ENCODE data around the gene PRAMEF10. TPM values are rescaled to one million over a fixed set of nuclear protein-coding genes. Genes with fewer than 3 reads are reported as not detected.
A peak's percentile ranks its signal among the peaks of the same experiment; 100 is the strongest.
"Not testable (repeated sequence)": the region's sequence is repeated elsewhere in the genome, so short reads cannot be mapped to it uniquely, and the experiment has no call there.

Gene PRAMEF10, protein sequence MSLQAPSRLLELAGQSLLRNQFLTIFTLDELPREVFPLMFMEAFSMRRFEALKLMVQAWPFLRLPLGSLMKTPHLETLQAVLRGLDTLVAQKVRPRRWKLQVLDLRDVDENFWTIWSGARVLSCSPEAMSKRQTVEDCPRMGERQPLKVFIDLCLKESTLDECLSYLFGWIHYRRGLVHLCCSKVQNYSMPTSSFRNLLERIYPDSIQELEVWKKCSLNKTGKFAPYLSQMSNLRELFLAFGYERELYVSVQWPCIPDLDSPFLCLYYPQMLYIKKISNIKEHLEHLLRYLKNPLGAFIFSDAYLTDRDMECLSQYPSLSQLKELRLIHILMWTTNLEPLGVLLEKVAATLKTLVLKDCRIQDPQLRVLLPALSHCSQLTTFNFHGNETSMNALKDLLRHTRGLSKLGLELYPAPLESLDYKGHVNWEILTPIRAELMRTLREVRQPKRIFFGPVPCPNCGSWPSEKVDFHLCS
- total RNA-seq (2021; ENCODE audit: unreplicated experiment) = not detected
- not detected for polyA plus RNA-seq (2012; ENCODE audit: insufficient read length)
- Bru-seq, nascent RNA = not detected
- BruChase-seq, experiment 1, labeled RNA remaining after a 2-hour chase = not detected
- not detected for BruChase-seq, experiment 2, labeled RNA remaining after a 6-hour chase
- long read RNA-seq = 0 reads

DNA sequence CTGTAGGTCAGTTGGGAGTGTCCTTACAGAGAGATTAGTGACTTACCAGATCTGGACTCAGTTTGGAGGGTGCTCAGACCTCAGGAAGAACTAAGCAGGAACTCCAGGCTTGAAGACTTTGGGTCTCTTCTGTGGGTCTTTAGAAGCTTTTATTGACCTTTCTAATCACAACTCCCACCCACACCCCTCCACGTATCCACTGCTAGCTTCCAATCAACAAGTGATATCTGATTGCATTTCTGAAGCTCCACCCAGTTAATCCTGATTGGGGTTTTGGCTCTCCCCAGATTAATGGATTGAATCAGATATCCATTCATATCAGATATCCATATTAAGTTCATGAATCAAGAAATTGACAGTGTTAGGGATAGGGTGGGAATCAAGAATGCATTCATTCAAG lies at the start of gene PRAMEF10:
Gene PRAMEF10 (minus strand): TSS at position 101 of the 400 bp plus-strand sequence. CDS start 2,423 bp downstream, outside the sequence.
- H3K4me1 ChIP-seq (ENCODE audit: control insufficient read depth, insufficient read depth, low read length); H3K9me3 ChIP-seq (ENCODE audit: control insufficient read depth, insufficient read depth, low read depth, low read length); CTCF ChIA-PET; H3K27ac ChIP-seq (ENCODE audit: low read length); intact Hi-C loops (cut with micrococcal nuclease; ENCODE audit: unreplicated experiment); H3K27me3 ChIP-seq (ENCODE audit: control insufficient read depth, insufficient read depth, low read length); H3K4me3 ChIP-seq (ENCODE audit: low read depth in 2 of 2, low read length in 2 of 2); in situ Hi-C loops (cut with HindIII; ENCODE audit: low pct_unique_long_range_greater_than_20kb, low sequenced_read_pairs); H3K36me3 ChIP-seq (ENCODE audit: control insufficient read depth, insufficient read depth, low read length); DNase-seq (ENCODE audit: low read depth, low spot score); ATAC-seq; BruUV-seq (replicated peaks); POLR2A ChIA-PET: not testable (repeated sequence)

DNA sequence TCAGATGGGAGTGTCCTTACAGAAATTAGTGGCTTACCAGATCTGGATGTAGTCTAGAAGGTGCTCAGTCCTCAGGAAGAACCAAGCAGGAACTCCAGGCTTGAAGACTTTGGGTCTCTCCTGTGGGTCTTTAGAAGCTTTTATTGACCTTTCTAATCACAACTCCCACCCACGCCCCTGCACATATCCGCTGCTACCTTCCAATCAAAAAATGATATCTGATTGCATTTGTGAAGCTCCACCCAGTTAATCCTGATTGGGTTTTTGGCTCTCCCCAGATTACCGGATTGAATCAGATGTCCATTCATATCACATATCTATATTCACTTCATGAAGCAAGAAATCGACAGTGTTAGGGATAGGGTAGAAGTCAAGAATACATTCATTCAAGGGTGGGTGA lies 49.4 kb upstream of the PRAMEF10 start, which contains the start of gene PRAMEF6:
Gene PRAMEF6 (minus strand): TSS at position 101 of the 400 bp plus-strand sequence. CDS start 5,062 bp downstream, outside the sequence.
- BruUV-seq (replicated peaks); H3K4me1 ChIP-seq (ENCODE audit: control insufficient read depth, insufficient read depth, low read length); DNase-seq (ENCODE audit: low read depth, low spot score); H3K27me3 ChIP-seq (ENCODE audit: control insufficient read depth, insufficient read depth, low read length); H3K27ac ChIP-seq (ENCODE audit: low read length); POLR2A ChIA-PET; H3K9me3 ChIP-seq (ENCODE audit: control insufficient read depth, insufficient read depth, low read depth, low read length); H3K36me3 ChIP-seq (ENCODE audit: control insufficient read depth, insufficient read depth, low read length); ATAC-seq; H3K4me3 ChIP-seq (ENCODE audit: low read depth in 2 of 2, low read length in 2 of 2); CTCF ChIA-PET; in situ Hi-C loops (cut with HindIII; ENCODE audit: low pct_unique_long_range_greater_than_20kb, low sequenced_read_pairs); intact Hi-C loops (cut with micrococcal nuclease; ENCODE audit: unreplicated experiment): not testable (repeated sequence)

DNA sequence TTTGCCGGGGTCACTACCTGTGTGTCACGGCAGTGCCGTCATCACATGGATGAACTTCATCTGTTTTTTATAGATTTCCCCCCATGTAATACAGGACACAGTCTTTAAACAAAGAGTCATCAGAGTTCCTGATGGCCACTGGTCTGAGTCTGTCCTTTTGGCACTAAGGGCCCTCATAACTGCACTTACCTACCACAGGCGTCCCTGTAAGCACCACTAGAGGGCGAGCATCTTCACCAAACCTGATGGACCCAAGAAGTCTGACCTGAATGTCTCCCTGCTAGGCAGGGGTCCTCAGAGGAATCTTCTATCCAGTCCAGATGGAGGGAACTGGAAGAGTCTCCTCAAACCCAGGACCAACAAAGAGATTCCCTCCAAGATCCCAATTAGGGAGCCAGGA lies 26.3 kb upstream of the PRAMEF10 start:
- H3K27me3 ChIP-seq (ENCODE audit: control insufficient read depth, insufficient read depth, low read length); H3K9me3 ChIP-seq (ENCODE audit: control insufficient read depth, insufficient read depth, low read depth, low read length); intact Hi-C loops (cut with micrococcal nuclease; ENCODE audit: unreplicated experiment); in situ Hi-C loops (cut with HindIII; ENCODE audit: low pct_unique_long_range_greater_than_20kb, low sequenced_read_pairs); BruUV-seq (replicated peaks); POLR2A ChIA-PET; H3K4me1 ChIP-seq (ENCODE audit: control insufficient read depth, insufficient read depth, low read length); DNase-seq (ENCODE audit: low read depth, low spot score); H3K36me3 ChIP-seq (ENCODE audit: control insufficient read depth, insufficient read depth, low read length); H3K27ac ChIP-seq (ENCODE audit: low read length); CTCF ChIA-PET; H3K4me3 ChIP-seq (ENCODE audit: low read depth in 2 of 2, low read length in 2 of 2): not testable (repeated sequence)
- peak; percentile 69; the same call in 1 of the 2 replicates for ATAC-seq

DNA sequence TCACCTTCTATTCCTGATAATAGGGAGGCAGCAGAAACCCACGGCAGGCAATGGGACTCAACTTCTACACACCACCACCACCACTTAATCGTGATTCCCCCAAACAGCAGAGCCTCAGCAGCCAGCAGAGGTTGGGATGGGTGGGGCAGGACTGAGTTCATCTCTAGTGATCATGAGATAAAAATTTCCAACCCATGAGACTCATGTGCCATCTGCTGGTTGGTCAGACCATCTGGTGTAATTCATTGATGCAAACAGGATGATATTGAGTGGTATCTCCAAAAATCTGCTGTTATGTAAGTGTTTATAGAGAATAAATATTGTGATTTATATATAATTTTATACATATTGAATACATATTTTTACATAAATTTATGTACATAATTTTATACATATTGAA lies 23.7 kb upstream of the PRAMEF10 start:
- POLR2A ChIA-PET; intact Hi-C loops (cut with micrococcal nuclease; ENCODE audit: unreplicated experiment); DNase-seq (ENCODE audit: low read depth, low spot score); CTCF ChIA-PET; H3K9me3 ChIP-seq (ENCODE audit: control insufficient read depth, insufficient read depth, low read depth, low read length); ATAC-seq; BruUV-seq (replicated peaks); in situ Hi-C loops (cut with HindIII; ENCODE audit: low pct_unique_long_range_greater_than_20kb, low sequenced_read_pairs); H3K4me1 ChIP-seq (ENCODE audit: control insufficient read depth, insufficient read depth, low read length); H3K4me3 ChIP-seq (ENCODE audit: low read depth in 2 of 2, low read length in 2 of 2); H3K27me3 ChIP-seq (ENCODE audit: control insufficient read depth, insufficient read depth, low read length); H3K36me3 ChIP-seq (ENCODE audit: control insufficient read depth, insufficient read depth, low read length); H3K27ac ChIP-seq (ENCODE audit: low read length): not testable (repeated sequence)
- TF ChIP-seq, protein P1, sequence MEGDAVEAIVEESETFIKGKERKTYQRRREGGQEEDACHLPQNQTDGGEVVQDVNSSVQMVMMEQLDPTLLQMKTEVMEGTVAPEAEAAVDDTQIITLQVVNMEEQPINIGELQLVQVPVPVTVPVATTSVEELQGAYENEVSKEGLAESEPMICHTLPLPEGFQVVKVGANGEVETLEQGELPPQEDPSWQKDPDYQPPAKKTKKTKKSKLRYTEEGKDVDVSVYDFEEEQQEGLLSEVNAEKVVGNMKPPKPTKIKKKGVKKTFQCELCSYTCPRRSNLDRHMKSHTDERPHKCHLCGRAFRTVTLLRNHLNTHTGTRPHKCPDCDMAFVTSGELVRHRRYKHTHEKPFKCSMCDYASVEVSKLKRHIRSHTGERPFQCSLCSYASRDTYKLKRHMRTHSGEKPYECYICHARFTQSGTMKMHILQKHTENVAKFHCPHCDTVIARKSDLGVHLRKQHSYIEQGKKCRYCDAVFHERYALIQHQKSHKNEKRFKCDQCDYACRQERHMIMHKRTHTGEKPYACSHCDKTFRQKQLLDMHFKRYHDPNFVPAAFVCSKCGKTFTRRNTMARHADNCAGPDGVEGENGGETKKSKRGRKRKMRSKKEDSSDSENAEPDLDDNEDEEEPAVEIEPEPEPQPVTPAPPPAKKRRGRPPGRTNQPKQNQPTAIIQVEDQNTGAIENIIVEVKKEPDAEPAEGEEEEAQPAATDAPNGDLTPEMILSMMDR (IDR thresholded peaks at IDR 0.05) = peak; percentile 7; the same call in 1 of the 2 replicates

DNA sequence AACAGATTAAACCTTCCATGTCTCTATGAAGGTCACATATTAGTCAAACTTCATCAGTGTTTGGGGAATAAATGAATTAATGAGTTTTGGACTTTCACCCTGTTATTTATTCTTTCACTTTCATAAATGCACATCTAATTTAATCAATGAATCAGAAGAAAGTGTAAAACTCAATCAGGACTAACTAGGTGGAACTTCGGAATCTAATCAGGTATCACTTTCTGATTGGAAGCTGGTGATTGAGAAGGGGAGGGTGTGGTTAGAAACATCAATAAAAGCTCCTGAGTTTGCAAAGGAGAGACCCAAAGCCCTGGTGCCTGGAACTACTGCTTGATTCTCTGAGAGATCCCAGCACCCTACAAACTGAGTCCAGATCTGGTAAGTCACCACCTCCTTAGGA lies 18.2 kb upstream of the PRAMEF10 start, which contains the start of gene PRAMEF7:
Gene PRAMEF7 (plus strand): TSS at position 301 of the 400 bp plus-strand sequence. CDS start 1,083 bp downstream, outside the sequence.
- BruUV-seq (replicated peaks); H3K4me3 ChIP-seq (ENCODE audit: low read depth in 2 of 2, low read length in 2 of 2); DNase-seq (ENCODE audit: low read depth, low spot score); H3K36me3 ChIP-seq (ENCODE audit: control insufficient read depth, insufficient read depth, low read length); ATAC-seq; intact Hi-C loops (cut with micrococcal nuclease; ENCODE audit: unreplicated experiment); H3K27ac ChIP-seq (ENCODE audit: low read length); H3K4me1 ChIP-seq (ENCODE audit: control insufficient read depth, insufficient read depth, low read length); H3K9me3 ChIP-seq (ENCODE audit: control insufficient read depth, insufficient read depth, low read depth, low read length); in situ Hi-C loops (cut with HindIII; ENCODE audit: low pct_unique_long_range_greater_than_20kb, low sequenced_read_pairs); H3K27me3 ChIP-seq (ENCODE audit: control insufficient read depth, insufficient read depth, low read length); POLR2A ChIA-PET; CTCF ChIA-PET: not testable (repeated sequence)

DNA sequence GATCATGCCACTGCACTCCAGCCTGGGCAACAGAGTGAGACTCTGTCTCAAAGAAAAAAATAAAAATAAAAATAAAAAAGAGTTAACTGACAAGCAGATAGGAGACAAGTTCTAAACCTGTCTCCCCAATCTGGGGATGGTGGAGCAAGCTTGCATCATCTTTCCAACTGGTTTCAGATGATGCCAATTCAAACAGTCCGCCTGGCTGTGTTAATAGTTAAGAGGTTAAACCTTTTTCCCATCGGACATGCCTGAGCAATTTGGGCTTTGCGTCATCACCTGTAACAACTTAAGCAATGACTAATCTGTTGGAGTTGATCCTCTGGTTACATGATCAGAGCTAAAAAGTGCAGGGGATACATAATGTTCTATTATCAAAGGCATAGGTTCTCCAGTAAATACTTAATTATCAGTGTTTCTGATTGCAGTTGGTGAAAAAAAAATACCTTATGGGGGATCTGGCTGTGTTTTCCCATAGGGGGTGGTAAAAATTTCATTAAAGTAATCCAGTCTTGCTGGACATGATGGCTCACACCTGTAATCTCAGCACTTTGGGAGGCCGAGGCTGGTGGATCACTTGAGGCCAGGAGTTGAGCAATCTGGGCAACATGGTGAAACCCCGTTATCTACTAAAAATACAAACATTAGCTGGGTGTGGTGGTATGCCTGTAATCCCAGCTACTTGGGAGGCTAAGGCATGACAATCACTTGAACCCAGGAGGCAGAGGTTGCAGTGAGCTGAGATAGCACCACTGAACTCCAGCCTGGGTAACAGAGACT lies 5.9 kb upstream of the PRAMEF10 start:
- H3K9me3 ChIP-seq (ENCODE audit: control insufficient read depth, insufficient read depth, low read depth, low read length); ATAC-seq; BruUV-seq (replicated peaks); H3K36me3 ChIP-seq (ENCODE audit: control insufficient read depth, insufficient read depth, low read length); CTCF ChIA-PET; H3K4me3 ChIP-seq (ENCODE audit: low read depth in 2 of 2, low read length in 2 of 2); DNase-seq (ENCODE audit: low read depth, low spot score); POLR2A ChIA-PET; intact Hi-C loops (cut with micrococcal nuclease; ENCODE audit: unreplicated experiment); H3K27ac ChIP-seq (ENCODE audit: low read length); in situ Hi-C loops (cut with HindIII; ENCODE audit: low pct_unique_long_range_greater_than_20kb, low sequenced_read_pairs); H3K4me1 ChIP-seq (ENCODE audit: control insufficient read depth, insufficient read depth, low read length); H3K27me3 ChIP-seq (ENCODE audit: control insufficient read depth, insufficient read depth, low read length): not testable (repeated sequence)

All from Panc1 (cell line).